ENCODE data around the gene SNX8. TPM values are rescaled to one million over a fixed set of nuclear protein-coding genes. Genes with fewer than 3 reads are reported as not detected.

The SNX8 gene
- total and polyA plus RNA-seq, 9 of the 15 experiments (the other 6 are each of a cell fraction or from before 2014, with no cell fraction given): 2.7 to 51.6 (median 16.9) TPM

- TF ChIP-seq E2F8 (IDR thresholded peaks at IDR 0.05; ENCODE audit: low read depth, partially characterized antibody) (peak; percentile 69), ILF3 (IDR thresholded peaks at IDR 0.05; ENCODE audit: borderline replicate concordance) (no peak), ZNF431 (CRISPR knock-in tag; IDR thresholded peaks at IDR 0.05) (peak; percentile 92), NCOR1 (IDR thresholded peaks at IDR 0.05) (no peak), CBX2 (IDR thresholded peaks at IDR 0.05; ENCODE audit: insufficient read depth, low read length, poor library complexity, severe bottlenecking) (no peak), CCAR2 (IDR thresholded peaks at IDR 0.05; ENCODE audit: low read depth, low read length) (no peak), MXD1 (CRISPR knock-in tag; IDR thresholded peaks at IDR 0.05; ENCODE audit: borderline replicate concordance, poor library complexity, severe bottlenecking) (peak; percentile 85), POLR2G (IDR thresholded peaks at IDR 0.05; ENCODE audit: low read depth, low read length) (peak; percentile 92), ZNF696 (CRISPR knock-in tag; conservative IDR thresholded peaks at IDR 0.05) (no peak), KLF10 (CRISPR knock-in tag; IDR thresholded peaks at IDR 0.05) (no peak), TCF7L2 (IDR thresholded peaks at IDR 0.05; ENCODE audit: low read depth, low read length) (no peak), SAFB (IDR thresholded peaks at IDR 0.05; ENCODE audit: borderline replicate concordance, low read depth, low read length) (no peak), POLR2A (conservative IDR thresholded peaks at IDR 0.05) (peak; percentile 88), KDM5B (IDR thresholded peaks at IDR 0.05; ENCODE audit: insufficient replicate concordance, low read depth, low read length) (peak; percentile 88), MCM3 (IDR thresholded peaks at IDR 0.05) (no peak), ZNF165 (CRISPR knock-in tag; IDR thresholded peaks at IDR 0.05; ENCODE audit: borderline replicate concordance) (no peak), ARID2 (IDR thresholded peaks at IDR 0.05) (no peak), KLF6 (CRISPR knock-in tag; IDR thresholded peaks at IDR 0.05; ENCODE audit: borderline replicate concordance) (peak; percentile 75; the same call in 1 of the 2 replicates), TBP (optimal IDR thresholded peaks at IDR 0.05; ENCODE audit: low read depth, low read length) (peak; percentile 46), CBX8 (IDR thresholded peaks at IDR 0.05; ENCODE audit: borderline replicate concordance, extremely low read depth, low read depth, low read length, poor library complexity, severe bottlenecking) (no peak), ZSCAN32 (CRISPR knock-in tag; IDR thresholded peaks at IDR 0.05) (no peak), SREBF2 (CRISPR knock-in tag; IDR thresholded peaks at IDR 0.05) (no peak), SMAD4 (CRISPR knock-in tag; conservative IDR thresholded peaks at IDR 0.05) (peak; percentile 78; the same call in 1 of the 2 replicates), MCM2 (IDR thresholded peaks at IDR 0.05; ENCODE audit: low read depth) (no peak), CSDE1 (IDR thresholded peaks at IDR 0.05) (0 out of 4 replicates have a peak, but pooled peaks of 1 of the 2 experiments have one; percentile 45), ZFP36 (IDR thresholded peaks at IDR 0.05; ENCODE audit: low read depth, low read length, partially characterized antibody) (no peak), NCOA6 (IDR thresholded peaks at IDR 0.05) (no peak)
- TF ChIP-seq, protein P1, sequence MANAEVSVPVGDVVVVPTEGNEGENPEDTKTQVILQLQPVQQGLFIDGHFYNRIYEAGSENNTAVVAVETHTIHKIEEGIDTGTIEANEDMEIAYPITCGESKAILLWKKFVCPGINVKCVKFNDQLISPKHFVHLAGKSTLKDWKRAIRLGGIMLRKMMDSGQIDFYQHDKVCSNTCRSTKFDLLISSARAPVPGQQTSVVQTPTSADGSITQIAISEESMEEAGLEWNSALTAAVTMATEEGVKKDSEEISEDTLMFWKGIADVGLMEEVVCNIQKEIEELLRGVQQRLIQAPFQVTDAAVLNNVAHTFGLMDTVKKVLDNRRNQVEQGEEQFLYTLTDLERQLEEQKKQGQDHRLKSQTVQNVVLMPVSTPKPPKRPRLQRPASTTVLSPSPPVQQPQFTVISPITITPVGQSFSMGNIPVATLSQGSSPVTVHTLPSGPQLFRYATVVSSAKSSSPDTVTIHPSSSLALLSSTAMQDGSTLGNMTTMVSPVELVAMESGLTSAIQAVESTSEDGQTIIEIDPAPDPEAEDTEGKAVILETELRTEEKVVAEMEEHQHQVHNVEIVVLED (CRISPR knock-in tag; IDR thresholded peaks at IDR 0.05): 0 out of 2 replicates have a peak, but pooled peaks have one; percentile 44
These were observed 39.6 kb upstream of the SNX8 start (continued) for GRCh38 chr7:2353936-2354185.

All from K562 (cell line).